Nucleus accumbens (tissue), 56 donors: Measurements from ENCODE around the gene MMAA.

Source experiments
- DNase-seq, 56 donors: peaks; one replicate each; lab custom pipeline; 2025; lab: John Stamatoyannopoulos, UW

Gene MMAA

GRCh38 chr4:145697332-145697731 lies 78.1 kb downstream of the MMAA start:
- no peak for DNase-seq

- no peak for DNase-seq
Measured at GRCh38 chr4:145698507-145698906, 79.3 kb downstream of the MMAA start.

GRCh38 chr4:145703850-145704497 lies 84.8 kb downstream of the MMAA start:
- no peak for DNase-seq

DNA sequence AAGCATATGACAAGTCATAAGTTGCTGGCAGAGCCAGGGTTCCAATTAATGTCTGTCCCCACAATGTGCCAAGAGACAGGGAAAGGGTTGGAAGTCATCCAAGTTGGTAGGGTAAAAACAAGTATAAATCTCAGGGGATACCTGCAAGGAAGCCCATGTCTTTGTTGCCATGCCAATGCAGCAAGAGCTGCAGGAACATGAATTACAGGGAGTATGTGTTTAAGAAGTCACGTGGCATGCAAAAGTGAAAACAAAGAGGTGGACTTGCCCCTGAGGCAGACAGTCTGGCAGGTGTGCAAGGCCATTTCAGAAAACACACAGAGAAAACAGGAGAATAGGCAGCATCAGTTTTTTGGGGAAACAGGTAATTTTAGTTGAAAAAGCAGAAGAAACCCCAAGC lies 90.2 kb downstream of the MMAA start:
- no peak for DNase-seq
